SK-N-SH (cell line): ENCODE measurements around the gene TAS2R16.

Experiments
- CHD2 ChIP-seq: fragments of 150-350 bp; IDR thresholded peaks from 2 replicates; pipeline ENCODE4 v1.6.1; 2018; ENCODE audit warnings: low read length; ENCODE audit not compliant: partially characterized antibody
- CTCF ChIP-seq: fragments of 200-600 bp; sonication (generic); IDR thresholded peaks from 2 replicates; pipeline ENCODE4 v1.6.1; 2017; ENCODE audit warnings: antibody characterized with exemption, mild to moderate bottlenecking, moderate library complexity
- EP300 ChIP-seq, 2 experiments: IDR thresholded peaks; 2 replicates each; pipeline versions ENCODE4 v1.4.0 to v1.6.1; 2012; ENCODE audit warnings: borderline replicate concordance in 1 of 2, low read depth in 1 of 2, low read length in 1 of 2
- IRF3 ChIP-seq: fragments of 150-350 bp; IDR thresholded peaks from 2 replicates; pipeline ENCODE4 v1.6.1; 2016; ENCODE audit warnings: mild to moderate bottlenecking, low read depth, low read length
- JUND ChIP-seq: IDR thresholded peaks from 2 replicates; pipeline ENCODE4 v1.4.0; 2012
- MXI1 ChIP-seq: IDR thresholded peaks from 2 replicates; pipeline ENCODE4 v1.6.1; 2012; ENCODE audit warnings: mild to moderate bottlenecking, low read depth, low read length, improper control_type of control experiment
- NFIC ChIP-seq: IDR thresholded peaks from 2 replicates; pipeline ENCODE4 v1.4.0; 2012; ENCODE audit warnings: borderline replicate concordance
- POLR2AphosphoS5 ChIP-seq: IDR thresholded peaks from 2 replicates; pipeline ENCODE4 v1.6.1; 2012; ENCODE audit warnings: low read depth, low read length
- RAD21 ChIP-seq: IDR thresholded peaks from 2 replicates; pipeline ENCODE4 v1.6.1; 2012; ENCODE audit warnings: mild to moderate bottlenecking, low read length
- USF1 ChIP-seq: IDR thresholded peaks from 2 replicates; pipeline ENCODE4 v1.4.0; 2012; ENCODE audit warnings: low read depth, borderline replicate concordance
- USF2 ChIP-seq: fragments of 150-350 bp; IDR thresholded peaks from 2 replicates; pipeline ENCODE4 v1.6.1; 2017; ENCODE audit warnings: antibody characterized with exemption, low read length, low read depth, borderline replicate concordance
- TF ChIP-seq, protein P1 (sequence below): IDR thresholded peaks from 2 replicates; pipeline ENCODE4 v1.6.1; 2012; ENCODE audit warnings: mild to moderate bottlenecking, low read depth, low read length, moderate library complexity

- no peak for TF ChIP-seq USF2
- no peak for TF ChIP-seq NFIC
- TF ChIP-seq CHD2 = no peak
- TF ChIP-seq, protein P1, sequence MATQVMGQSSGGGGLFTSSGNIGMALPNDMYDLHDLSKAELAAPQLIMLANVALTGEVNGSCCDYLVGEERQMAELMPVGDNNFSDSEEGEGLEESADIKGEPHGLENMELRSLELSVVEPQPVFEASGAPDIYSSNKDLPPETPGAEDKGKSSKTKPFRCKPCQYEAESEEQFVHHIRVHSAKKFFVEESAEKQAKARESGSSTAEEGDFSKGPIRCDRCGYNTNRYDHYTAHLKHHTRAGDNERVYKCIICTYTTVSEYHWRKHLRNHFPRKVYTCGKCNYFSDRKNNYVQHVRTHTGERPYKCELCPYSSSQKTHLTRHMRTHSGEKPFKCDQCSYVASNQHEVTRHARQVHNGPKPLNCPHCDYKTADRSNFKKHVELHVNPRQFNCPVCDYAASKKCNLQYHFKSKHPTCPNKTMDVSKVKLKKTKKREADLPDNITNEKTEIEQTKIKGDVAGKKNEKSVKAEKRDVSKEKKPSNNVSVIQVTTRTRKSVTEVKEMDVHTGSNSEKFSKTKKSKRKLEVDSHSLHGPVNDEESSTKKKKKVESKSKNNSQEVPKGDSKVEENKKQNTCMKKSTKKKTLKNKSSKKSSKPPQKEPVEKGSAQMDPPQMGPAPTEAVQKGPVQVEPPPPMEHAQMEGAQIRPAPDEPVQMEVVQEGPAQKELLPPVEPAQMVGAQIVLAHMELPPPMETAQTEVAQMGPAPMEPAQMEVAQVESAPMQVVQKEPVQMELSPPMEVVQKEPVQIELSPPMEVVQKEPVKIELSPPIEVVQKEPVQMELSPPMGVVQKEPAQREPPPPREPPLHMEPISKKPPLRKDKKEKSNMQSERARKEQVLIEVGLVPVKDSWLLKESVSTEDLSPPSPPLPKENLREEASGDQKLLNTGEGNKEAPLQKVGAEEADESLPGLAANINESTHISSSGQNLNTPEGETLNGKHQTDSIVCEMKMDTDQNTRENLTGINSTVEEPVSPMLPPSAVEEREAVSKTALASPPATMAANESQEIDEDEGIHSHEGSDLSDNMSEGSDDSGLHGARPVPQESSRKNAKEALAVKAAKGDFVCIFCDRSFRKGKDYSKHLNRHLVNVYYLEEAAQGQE = no peak
- no peak for TF ChIP-seq JUND
- no peak for TF ChIP-seq CTCF
- no peak for TF ChIP-seq RAD21
- TF ChIP-seq IRF3 = no peak
- TF ChIP-seq POLR2AphosphoS5 = no peak
- TF ChIP-seq EP300 (IDR thresholded peaks at IDR 0.05; ENCODE audit: borderline replicate concordance in 1 of 2, low read depth in 1 of 2, low read length in 1 of 2) = no peak
- TF ChIP-seq USF1 = no peak
- TF ChIP-seq MXI1 = no peak
These were observed 9.4 kb upstream of the TAS2R16 start for GRCh38 chr7:123004931-123005330.
